Endothelial cell of umbilical vein (primary cell): ENCODE measurements around the gene MLPH. TPM values are rescaled to one million over a fixed set of nuclear protein-coding genes. Genes with fewer than 3 reads are reported as not detected.

Source experiments
- BruUV-seq: library from RNA; stranded (reverse); fragments of 400-500 nt; replicated peaks from 2 replicates; lab custom pipeline; 2021; lab: Mats Ljungman, UMichigan
- CTCF ChIA-PET: fragments of 300-600, 350-600 bp; sonication (Branson Sonifier 250); formaldehyde crosslinking; loops from one replicate; lab custom pipeline; 2021; ENCODE audit warnings: antibody characterized with exemption, inconsistent platforms; lab: Charles Lee
- POLR2A ChIA-PET: fragments of 300-600, 350-600 bp; sonication (Branson Sonifier 250); formaldehyde crosslinking; loops from one replicate; lab custom pipeline; 2021; ENCODE audit warnings: antibody characterized with exemption, inconsistent platforms; lab: Charles Lee
- DNase-seq: peaks from one replicate; pipeline ENCODE4 v3.0.0-alpha.2; 2011; ENCODE audit warnings: low read depth, low spot score
- FAIRE-seq: peaks from 2 replicates; lab custom pipeline; 2011; peaks lifted over from hg19 to GRCh38; lab: Jason Lieb, UNC
- H2AFZ ChIP-seq: 2 replicates; pipeline ENCODE4 v1.6.0; 2012; ENCODE audit warnings: low read depth, low read length, control low read depth, inconsistent platforms
- H3K27ac ChIP-seq: 2 replicates; pipeline ENCODE4 v1.5.1; 2011; ENCODE audit warnings: low read depth, mild to moderate bottlenecking, control low read depth, low read length, moderate library complexity; ENCODE audit not compliant: insufficient read depth
- H3K27me3 ChIP-seq, 2 experiments: 2 replicates each; pipeline versions ENCODE4 v1.6.0 to v1.6.1; 2011; ENCODE audit warnings: low read length in 2 of 2, mixed read lengths in 1 of 2; ENCODE audit not compliant: control insufficient read depth in 2 of 2, insufficient read depth in 2 of 2
- H3K36me3 ChIP-seq, 2 experiments: 2 replicates in 1 of 2; 3 replicates in 1 of 2; pipeline ENCODE4 v1.5.1; 2011; ENCODE audit warnings: low read length in 2 of 2, mild to moderate bottlenecking in 1 of 2, moderate library complexity in 1 of 2; ENCODE audit not compliant: control insufficient read depth in 2 of 2, insufficient read depth in 2 of 2; ENCODE audit errors: extremely low read depth in 1 of 2
- H3K4me1 ChIP-seq: 3 replicates; pipeline ENCODE4 v1.5.1; 2011; ENCODE audit warnings: mild to moderate bottlenecking, low read length; ENCODE audit not compliant: control insufficient read depth, insufficient read depth; ENCODE audit errors: extremely low read depth
- H3K4me2 ChIP-seq: 2 replicates; pipeline ENCODE4 v1.6.1; 2011; ENCODE audit warnings: low read length, control low read depth, mixed read lengths; ENCODE audit not compliant: insufficient read depth
- H3K4me3 ChIP-seq, 3 experiments: fragments of 200-600 bp in 1 of 3; sonication (generic), shearing (Covaris generic) in 1 of 3; replicated peaks in 1 of 3; 2 replicates each; pipeline ENCODE4 v1.5.1; 2011 to 2016; ENCODE audit warnings: control low read depth in 3 of 3, low read length in 3 of 3, mild to moderate bottlenecking in 2 of 3, inconsistent platforms in 1 of 3, low read depth in 1 of 3, moderate library complexity in 1 of 3; ENCODE audit not compliant: insufficient read depth in 1 of 3
- H3K79me2 ChIP-seq: 2 replicates; pipeline ENCODE4 v1.6.0; 2012; ENCODE audit warnings: low read length, inconsistent platforms; ENCODE audit not compliant: control insufficient read depth, insufficient read depth
- H3K9ac ChIP-seq: replicated peaks from 2 replicates; pipeline ENCODE3; 2011; ENCODE audit warnings: low read length, control low read depth; ENCODE audit not compliant: insufficient read depth; ENCODE audit errors: extremely low read depth
- H3K9me1 ChIP-seq: replicated peaks from 3 replicates; pipeline ENCODE4 v1.6.0; 2011; ENCODE audit warnings: mild to moderate bottlenecking, low read length; ENCODE audit not compliant: control insufficient read depth, insufficient read depth; ENCODE audit errors: extremely low read depth
- H3K9me3 ChIP-seq: replicated peaks from 2 replicates; pipeline ENCODE4 v1.5.1; 2012; ENCODE audit warnings: low read length, inconsistent platforms; ENCODE audit not compliant: control insufficient read depth, insufficient read depth
- H4K20me1 ChIP-seq: replicated peaks from 2 replicates; pipeline ENCODE3; 2011; ENCODE audit warnings: mild to moderate bottlenecking, low read length; ENCODE audit not compliant: control insufficient read depth, insufficient read depth; ENCODE audit errors: extremely low read depth
- CTCF ChIP-seq, 2 donors: IDR thresholded peaks; 1 replicate in 1 of 2; 2 replicates in 1 of 2; pipeline ENCODE4 v1.5.1; 2011; ENCODE audit warnings: low read length in 2 of 2, mild to moderate bottlenecking in 2 of 2, moderate library complexity in 2 of 2, control low read depth in 1 of 2, inconsistent platforms in 1 of 2, low read depth in 1 of 2; ENCODE audit not compliant: insufficient read depth in 1 of 2; ENCODE audit errors: extremely low read depth in 1 of 2
- EZH2 ChIP-seq: IDR thresholded peaks from 2 replicates; pipeline ENCODE4 v1.6.1; 2012; ENCODE audit warnings: borderline replicate concordance, low read depth, mild to moderate bottlenecking, moderate library complexity, low read length, inconsistent platforms; ENCODE audit not compliant: severe bottlenecking
- FOS ChIP-seq: IDR thresholded peaks from 2 replicates; pipeline ENCODE4 v1.6.1; 2011; ENCODE audit warnings: mild to moderate bottlenecking, low read length, moderate library complexity, borderline replicate concordance; ENCODE audit not compliant: insufficient read depth
- GATA2 ChIP-seq: IDR thresholded peaks from 2 replicates; pipeline ENCODE4 v1.7.0; 2011; ENCODE audit warnings: low read depth, mild to moderate bottlenecking, moderate library complexity, mixed read lengths, low read length; ENCODE audit not compliant: insufficient read length, insufficient read depth
- JUN ChIP-seq: IDR thresholded peaks from 2 replicates; pipeline ENCODE4 v1.6.1; 2011; ENCODE audit warnings: borderline replicate concordance, low read depth; ENCODE audit not compliant: insufficient read length, insufficient read depth
- MAX ChIP-seq: IDR thresholded peaks from 2 replicates; pipeline ENCODE4 v1.6.1; 2011; ENCODE audit not compliant: insufficient read depth, insufficient read length
- MYC ChIP-seq: IDR thresholded peaks from one replicate; pipeline ENCODE4 v1.6.1; 2011; ENCODE audit warnings: mild to moderate bottlenecking, low read depth, low read length
- POLR2A ChIP-seq: IDR thresholded peaks from 2 replicates; pipeline ENCODE4 v1.6.1; 2012; ENCODE audit warnings: low read depth, mild to moderate bottlenecking, control low read depth, low read length
- POLR2AphosphoS5 ChIP-seq: IDR thresholded peaks from 2 replicates; pipeline ENCODE4 v1.6.1; 2012; ENCODE audit warnings: low read depth, mild to moderate bottlenecking, control low read depth, low read length, moderate library complexity; ENCODE audit not compliant: insufficient read depth
- dilution Hi-C: fragments of 300-500 bp; cut with MboI; formaldehyde crosslinking; loops from one replicate; pipeline ENCODE4 v1.15.0; 2019; ENCODE audit warnings: low sequenced_read_pairs; ENCODE audit not compliant: extremely low pct_ligation_motif_present
- intact Hi-C: fragments of 100-400 bp; cut with micrococcal nuclease; formaldehyde crosslinking; loops from one replicate; pipeline ENCODE4 v1.10.0; 2022
- polyA plus RNA-seq, 4 experiments: library from polyadenylated mRNA; depleted of rRNA in 3 of 4; stranded (reverse) in 3 of 4; unstranded in 1 of 4; fragments of >200 nt; gene quantifications; 2 replicates each; pipeline versions ENCODE4 v1.2.1 to v1.2.3, GENCODE V29; 2011 to 2012; ENCODE audit warnings: missing spikeins in 1 of 4
- total RNA-seq: library from RNA; stranded (reverse); gene quantifications from 2 replicates; pipeline ENCODE4 v1.2.3, GENCODE V29; 2021

Gene MLPH
- total and polyA plus RNA-seq, 2 donors (not counting 3 experiments of a cell fraction or from before 2014, with no cell fraction given), result not detected

- dilution Hi-C loops, result no loop called here
- no peaks in the 10 kb centered on the region for H3K9me1 ChIP-seq
- H3K9me3 ChIP-seq, result no peaks in the 10 kb centered on the region
- CTCF ChIA-PET, result interaction anchor here (1.0 to 5.0 kb wide), 7 partner anchors 28 to 380 kb away, joined by 3 to 110 read pairs (median 11); no protein-coding TSS in a partner anchor
- TF ChIP-seq CTCF (IDR thresholded peaks at IDR 0.05; ENCODE audit: extremely low read depth in 1 of 2, insufficient read depth in 1 of 2, low read depth in 1 of 2, low read length in 2 of 2), result no peak
- TF ChIP-seq POLR2AphosphoS5, result no peak
- TF ChIP-seq MAX, result no peak
- no peak for TF ChIP-seq POLR2A
- no peak for TF ChIP-seq JUN
- TF ChIP-seq MYC, result no peak
- no peak for TF ChIP-seq GATA2
- TF ChIP-seq FOS, result no peak
- no peak for TF ChIP-seq EZH2
- BruUV-seq, result no TSS peak
- no peaks in the 10 kb centered on the region for H3K79me2 ChIP-seq
- no peaks in the 10 kb centered on the region for H4K20me1 ChIP-seq
- DNase-seq (no peak), FAIRE-seq (no peak)
- H3K4me2 ChIP-seq, result no peak overlapping the region
- no peak overlapping the region for H3K4me3 ChIP-seq
- no peak overlapping the region for H2AFZ ChIP-seq
- POLR2A ChIA-PET, result no interaction called here
- intact Hi-C loops, result no loop called here
- no peak overlapping the region for H3K27ac ChIP-seq
- H3K9ac ChIP-seq, result no peak overlapping the region
- peaks cover 12% of the 10 kb centered on the region for H3K4me1 ChIP-seq
- peaks cover 22 to 24% of the 10 kb centered on the region in 2 experiments for H3K27me3 ChIP-seq
- no peaks in the 10 kb centered on the region for H3K36me3 ChIP-seq
These were observed 13.9 kb upstream of the MLPH start for GRCh38 chr2:237472909-237473877.
